H1 (cell line): ENCODE measurements around the gene TRIM46. TPM values are rescaled to one million over a fixed set of nuclear protein-coding genes. Genes with fewer than 3 reads are reported as not detected.

Source experiments
- CTCF ChIA-PET: fragments of 300-600 bp; sonication (Branson Sonifier 250); formaldehyde crosslinking; loops from one replicate; lab custom pipeline; 2021; ENCODE audit not compliant: partially characterized antibody; lab: Charles Lee
- POLR2A ChIA-PET: fragments of 300-600 bp; sonication (Branson Sonifier 250); formaldehyde crosslinking; loops from one replicate; lab custom pipeline; 2021; ENCODE audit warnings: inconsistent platforms; ENCODE audit not compliant: partially characterized antibody; lab: Charles Lee
- DNase-seq, 2 experiments: peaks; one replicate each; pipeline versions ENCODE4 v3.0.0 to v3.0.0-alpha.2; 2010 to 2022; ENCODE audit warnings: low spot score in 2 of 2, low read depth in 1 of 2, mixed read lengths in 1 of 2
- FAIRE-seq: peaks from 2 replicates; lab custom pipeline; 2011; peaks lifted over from hg19 to GRCh38; lab: Jason Lieb, UNC
- H2AFZ ChIP-seq: 2 replicates; pipeline ENCODE4 v1.8.1; 2012; ENCODE audit warnings: low read length, inconsistent platforms
- H2AK5ac ChIP-seq: 2 replicates; pipeline ENCODE4 v1.6.1; 2013; ENCODE audit warnings: low read depth, low read length
- H2BK120ac ChIP-seq: replicated peaks from 2 replicates; pipeline ENCODE3; 2013; ENCODE audit warnings: low read depth, low read length, inconsistent platforms
- H2BK12ac ChIP-seq: 2 replicates; pipeline ENCODE4 v1.6.1; 2013; ENCODE audit warnings: low read depth, low read length
- H2BK15ac ChIP-seq: 2 replicates; pipeline ENCODE4 v1.6.1; 2013; ENCODE audit warnings: low read length
- H2BK20ac ChIP-seq: 2 replicates; pipeline ENCODE4 v1.6.1; 2013; ENCODE audit warnings: low read length
- H2BK5ac ChIP-seq: 2 replicates; pipeline ENCODE4 v1.6.1; 2013; ENCODE audit warnings: low read depth, low read length
- H3K14ac ChIP-seq: 2 replicates; pipeline ENCODE4 v1.6.1; 2013; ENCODE audit warnings: inconsistent platforms; ENCODE audit not compliant: insufficient read length
- H3K18ac ChIP-seq: 2 replicates; pipeline ENCODE4 v1.6.1; 2013; ENCODE audit warnings: low read length; ENCODE audit errors: extremely low read depth
- H3K23ac ChIP-seq: 2 replicates; pipeline ENCODE4 v1.6.1; 2013; ENCODE audit warnings: inconsistent platforms; ENCODE audit not compliant: insufficient read length
- H3K23me2 ChIP-seq: 2 replicates; pipeline ENCODE4 v1.6.1; 2013; ENCODE audit warnings: low read depth, low read length
- H3K27ac ChIP-seq: 2 replicates; pipeline ENCODE4 v1.6.1; 2011; ENCODE audit warnings: low read depth, low read length, inconsistent platforms
- H3K27me3 ChIP-seq, 4 experiments: replicated peaks in 1 of 4; 1 replicate in 1 of 4; 2 replicates in 3 of 4; pipeline versions ENCODE4 v1.6.1 to v1.8.1; 2011 to 2013; ENCODE audit warnings: low read length in 3 of 4, mild to moderate bottlenecking in 3 of 4, inconsistent platforms in 2 of 4, mixed read lengths in 2 of 4, moderate library complexity in 1 of 4; ENCODE audit not compliant: control insufficient read depth in 3 of 4, insufficient read depth in 3 of 4; ENCODE audit errors: extremely low read depth in 1 of 4
- H3K36me3 ChIP-seq, 4 experiments: 2 replicates each; pipeline versions ENCODE4 v1.6.1 to v1.8.1; 2011 to 2013; ENCODE audit warnings: mild to moderate bottlenecking in 4 of 4, low read length in 3 of 4, moderate library complexity in 2 of 4, control low read depth in 1 of 4, inconsistent platforms in 1 of 4; ENCODE audit not compliant: insufficient read depth in 4 of 4, control insufficient read depth in 2 of 4
- H3K4ac ChIP-seq: replicated peaks from 2 replicates; pipeline ENCODE3; 2013; ENCODE audit warnings: low read length, low read depth, mixed read lengths, inconsistent platforms; ENCODE audit not compliant: insufficient read length
- H3K4me1 ChIP-seq, 4 experiments: replicated peaks in 1 of 4; 1 replicate in 1 of 4; 2 replicates in 3 of 4; pipeline versions ENCODE4 v1.6.1 to v1.8.1; 2011 to 2013; ENCODE audit warnings: low read length in 3 of 4, inconsistent platforms in 2 of 4, mixed read lengths in 1 of 4; ENCODE audit not compliant: insufficient read depth in 4 of 4, control insufficient read depth in 3 of 4
- H3K4me2 ChIP-seq, 2 experiments: 2 replicates each; pipeline versions ENCODE4 v1.6.1 to v1.8.1; 2011 to 2013; ENCODE audit warnings: low read depth in 2 of 2, low read length in 2 of 2, control low read depth in 1 of 2, inconsistent platforms in 1 of 2, mild to moderate bottlenecking in 1 of 2; ENCODE audit not compliant: insufficient read depth in 1 of 2
- H3K4me3 ChIP-seq, 4 experiments: fragments of 200-600, 300-600 bp in 1 of 4; sonication (generic), shearing (Covaris generic), sonication (Bioruptor Twin) in 1 of 4; 2 replicates each; pipeline versions ENCODE4 v1.5.1 to v1.8.1; 2011 to 2016; ENCODE audit warnings: low read length in 4 of 4, low read depth in 3 of 4, control low read depth in 2 of 4, inconsistent platforms in 2 of 4, mild to moderate bottlenecking in 2 of 4, mixed read lengths in 1 of 4, moderate library complexity in 1 of 4; ENCODE audit not compliant: insufficient read depth in 2 of 4; ENCODE audit errors: extremely low read depth in 1 of 4
- H3K56ac ChIP-seq: replicated peaks from 2 replicates; pipeline ENCODE3; 2013; ENCODE audit warnings: low read depth, mild to moderate bottlenecking, mixed read lengths, low read length, inconsistent platforms; ENCODE audit not compliant: insufficient read length
- H3K79me1 ChIP-seq: 2 replicates; pipeline ENCODE4 v1.6.1; 2013; ENCODE audit warnings: low read depth, low read length, control low read depth
- H3K79me2 ChIP-seq, 2 experiments: 2 replicates each; pipeline versions ENCODE4 v1.6.1 to v1.8.1; 2012 to 2013; ENCODE audit warnings: low read length in 2 of 2, mild to moderate bottlenecking in 2 of 2, inconsistent platforms in 1 of 2; ENCODE audit not compliant: insufficient read depth in 2 of 2, control insufficient read depth in 1 of 2
- H3K9ac ChIP-seq, 4 experiments: replicated peaks in 1 of 4; 1 replicate in 1 of 4; 2 replicates in 3 of 4; pipeline versions ENCODE4 v1.6.1 to v1.8.1; 2011 to 2013; ENCODE audit warnings: low read depth in 3 of 4, low read length in 3 of 4, control low read depth in 2 of 4, mild to moderate bottlenecking in 2 of 4, moderate library complexity in 2 of 4, inconsistent platforms in 1 of 4; ENCODE audit errors: extremely low read depth in 1 of 4
- H3K9me3 ChIP-seq, 2 experiments: 2 replicates each; pipeline versions ENCODE4 v1.6.1 to v1.8.1; 2012 to 2013; ENCODE audit warnings: mild to moderate bottlenecking in 2 of 2, moderate library complexity in 2 of 2, control low read depth in 1 of 2, inconsistent platforms in 1 of 2, low read depth in 1 of 2, low read length in 1 of 2, mixed read lengths in 1 of 2; ENCODE audit not compliant: insufficient read depth in 2 of 2
- H4K20me1 ChIP-seq, 2 experiments: replicated peaks in 1 of 2; 2 replicates each; pipeline versions ENCODE3 to v1.8.1; 2011 to 2013; ENCODE audit warnings: inconsistent platforms in 2 of 2, low read length in 2 of 2, mild to moderate bottlenecking in 1 of 2; ENCODE audit not compliant: insufficient read depth in 2 of 2, control insufficient read depth in 1 of 2
- H4K5ac ChIP-seq: 2 replicates; pipeline ENCODE4 v1.6.1; 2013; ENCODE audit warnings: low read length, low read depth, mixed read lengths, inconsistent platforms; ENCODE audit not compliant: insufficient read length
- H4K8ac ChIP-seq: 2 replicates; pipeline ENCODE4 v1.8.0; 2013; ENCODE audit warnings: mild to moderate bottlenecking, moderate library complexity, low read length, inconsistent platforms; ENCODE audit not compliant: insufficient read depth; ENCODE audit errors: extremely low read depth
- H4K91ac ChIP-seq: replicated peaks from 2 replicates; pipeline ENCODE3; 2013; ENCODE audit warnings: low read length, mixed read lengths, inconsistent platforms; ENCODE audit not compliant: insufficient read length
- BRCA1 ChIP-seq: IDR thresholded peaks from 2 replicates; pipeline ENCODE4 v1.6.1; 2012; ENCODE audit warnings: low read depth, low read length, improper control_type of control experiment
- CBX8 ChIP-seq: fragments of 300-800, 300-1000 bp; sonication (generic); IDR thresholded peaks from 2 replicates; pipeline ENCODE4 v1.7.1; 2016; ENCODE audit warnings: low read depth, low read length, borderline replicate concordance
- EZH2 ChIP-seq: fragments of 200-600 bp; sonication (generic); IDR thresholded peaks from 2 replicates; pipeline ENCODE4 v1.7.1; 2012; ENCODE audit warnings: low read depth, mild to moderate bottlenecking, moderate library complexity, low read length, inconsistent platforms; ENCODE audit not compliant: severe bottlenecking
- GTF2F1 ChIP-seq: IDR thresholded peaks from 2 replicates; pipeline ENCODE4 v1.6.1; 2012; ENCODE audit warnings: low read depth, low read length, improper control_type of control experiment, borderline replicate concordance
- RBBP5 ChIP-seq: IDR thresholded peaks from 2 replicates; pipeline ENCODE4 v1.7.1; 2012; ENCODE audit warnings: low read depth, mild to moderate bottlenecking, inconsistent platforms, low read length, moderate library complexity, borderline replicate concordance
- RFX5 ChIP-seq: IDR thresholded peaks from 2 replicates; pipeline ENCODE4 v1.6.1; 2011; ENCODE audit warnings: low read depth, low read length, improper control_type of control experiment, borderline replicate concordance
- RXRA ChIP-seq: IDR thresholded peaks from 2 replicates; pipeline ENCODE4 v1.6.1; 2011; ENCODE audit warnings: low read depth, mild to moderate bottlenecking, low read length, moderate library complexity; ENCODE audit not compliant: insufficient read depth
- WGBS, 2 experiments: shearing (Covaris generic) in 1 of 2; methylation state at CpG; one replicate each; pipeline versions ENCODE4 v1.1.6 to v1.1.7; 2013 to 2015; ENCODE audit warnings: low lambda C conversion rate in 2 of 2, mixed read lengths in 2 of 2, inconsistent platforms in 1 of 2, low coverage in 1 of 2, missing lambda C conversion rate in 1 of 2; ENCODE audit not compliant: insufficient replicate concordance in 2 of 2, insufficient coverage in 1 of 2, insufficient read length in 1 of 2; ENCODE audit errors: extremely low coverage in 1 of 2, missing lambda C conversion rate in 1 of 2; 5-methylcytosine and 5-hydroxymethylcytosine counted together
- polyA plus RNA-seq, 7 experiments: library from polyadenylated mRNA; depleted of rRNA in 3 of 7; stranded (reverse) in 5 of 7; unstranded in 2 of 7; fragments of >200 nt in 5 of 7; fragments of 200-250 nt in 2 of 7; gene quantifications; 1 replicate in 5 of 7; 2 replicates in 1 of 7; 4 replicates in 1 of 7; pipeline versions ENCODE4 v1.2.1 to v1.2.3, GENCODE V29; 2011 to 2013; ENCODE audit warnings: missing spikeins in 2 of 7, mixed read lengths in 2 of 7
- total RNA-seq: library from RNA; stranded (reverse); fragmentation: NEBNext Ultra II Directional; extraction: Animal tissue kit (Norgen Biotek cat#: 25700); gene quantifications from 2 replicates; pipeline ENCODE4 v1.2.1, GENCODE V29; 2021
- TF ChIP-seq, protein P1 (sequence below): IDR thresholded peaks from 2 replicates; pipeline ENCODE4 v1.6.1; 2011; ENCODE audit warnings: low read depth, mild to moderate bottlenecking, low read length; ENCODE audit not compliant: insufficient read depth
- TF ChIP-seq, protein P2 (sequence below): IDR thresholded peaks from 2 replicates; pipeline ENCODE4 v1.6.1; 2011; ENCODE audit warnings: low read length, improper control_type of control experiment

TRIM46 gene
- total and polyA plus RNA-seq, 2 of the 8 experiments (the other 6 are each of a cell fraction or from before 2014, with no cell fraction given): 15.5 to 21.6 TPM

DNA sequence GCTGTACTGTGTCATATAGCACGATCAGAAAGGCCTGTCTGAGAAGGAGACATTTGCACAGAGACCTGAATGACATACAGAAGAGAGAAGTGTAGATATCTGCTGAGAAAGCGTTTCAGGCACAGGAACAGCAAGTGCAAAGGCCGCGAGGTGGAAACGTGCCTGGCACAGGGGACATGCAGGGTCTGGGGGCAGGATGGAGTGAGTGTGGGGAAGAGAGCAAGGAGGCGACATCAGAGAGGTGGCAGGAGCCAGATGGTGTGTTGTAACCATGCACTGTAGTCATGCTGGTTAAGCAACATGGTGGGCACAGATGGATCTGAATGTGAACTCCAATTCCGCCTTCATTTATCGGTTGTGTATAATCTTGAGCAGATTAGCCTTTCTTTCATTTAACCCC, 13.5 kb upstream of the TRIM46 start:
- Histone ChIP-seq H2AFZ (no peak overlapping the region), H3K56ac (no peak overlapping the region), H3K27me3 (no peaks in the 10 kb centered on the region), H3K18ac (no peak overlapping the region), H3K9me3 (no peaks in the 10 kb centered on the region), H3K36me3 (no peaks in the 10 kb centered on the region), H2BK5ac (no peak overlapping the region), H3K9ac (no peak overlapping the region), H2BK15ac (no peak overlapping the region), H3K23ac (no peak overlapping the region), H2AK5ac (no peak overlapping the region), H4K8ac (no peak overlapping the region), H3K4me1 (no peaks in the 10 kb centered on the region), H3K27ac (no peak overlapping the region), H3K4me3 (no peak overlapping the region), H3K23me2 (no peaks in the 10 kb centered on the region; the same call in 1 of the 2 replicates), H2BK20ac (no peak overlapping the region), H3K79me1 (no peaks in the 10 kb centered on the region), H3K4ac (no peak overlapping the region), H4K20me1 (no peaks in the 10 kb centered on the region), H2BK12ac (no peak overlapping the region), H3K79me2 (no peaks in the 10 kb centered on the region), H3K14ac (no peak overlapping the region), H4K91ac (no peak overlapping the region), H3K4me2 (no peak overlapping the region), H4K5ac (no peak overlapping the region), H2BK120ac (no peak overlapping the region)
- POLR2A ChIA-PET: interaction anchor here (0.6 kb wide), 1 partner anchor 62 kb away, joined by 3 read pairs; no protein-coding TSS in a partner anchor
- 89% methylated on average over 8 of the region's 8 CpGs; no CpG with 5 or more reads in 1 of the 2 experiments for WGBS, 2 experiments
- no peak for FAIRE-seq
- no peak for DNase-seq
- TF ChIP-seq GTF2F1: no peak
- TF ChIP-seq, protein P1, sequence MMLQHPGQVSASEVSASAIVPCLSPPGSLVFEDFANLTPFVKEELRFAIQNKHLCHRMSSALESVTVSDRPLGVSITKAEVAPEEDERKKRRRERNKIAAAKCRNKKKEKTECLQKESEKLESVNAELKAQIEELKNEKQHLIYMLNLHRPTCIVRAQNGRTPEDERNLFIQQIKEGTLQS: no peak
- no peak for TF ChIP-seq RBBP5
- TF ChIP-seq RXRA: no peak
- TF ChIP-seq BRCA1: no peak
- no peak for TF ChIP-seq CBX8
- no peak for TF ChIP-seq RFX5
- TF ChIP-seq EZH2: no peak
- TF ChIP-seq, protein P2, sequence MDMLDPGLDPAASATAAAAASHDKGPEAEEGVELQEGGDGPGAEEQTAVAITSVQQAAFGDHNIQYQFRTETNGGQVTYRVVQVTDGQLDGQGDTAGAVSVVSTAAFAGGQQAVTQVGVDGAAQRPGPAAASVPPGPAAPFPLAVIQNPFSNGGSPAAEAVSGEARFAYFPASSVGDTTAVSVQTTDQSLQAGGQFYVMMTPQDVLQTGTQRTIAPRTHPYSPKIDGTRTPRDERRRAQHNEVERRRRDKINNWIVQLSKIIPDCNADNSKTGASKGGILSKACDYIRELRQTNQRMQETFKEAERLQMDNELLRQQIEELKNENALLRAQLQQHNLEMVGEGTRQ: no peak
- CTCF ChIA-PET: interaction anchor here (1.4 kb wide), 1 partner anchor 68 kb away, joined by 3 read pairs; no protein-coding TSS in a partner anchor
